GM23338 (cell line): ENCODE data around the gene ICAM4. TPM values are rescaled to one million over a fixed set of nuclear protein-coding genes. Genes with fewer than 3 reads are reported as not detected.

ENCODE experiments used
- ATAC-seq: fragments of 200-7000 bp; cut with Tn5 transposase; 3 replicates; pipeline ENCODE4 v1.9.1; 2020
- DNase-seq: peaks from one replicate; pipeline ENCODE4 v3.0.0-alpha.2; 2015; ENCODE audit warnings: low spot score
- H2AFZ ChIP-seq: fragments of 200-600 bp; sonication (generic); 2 replicates; pipeline ENCODE4 v1.8.0; 2016; ENCODE audit warnings: antibody characterized with exemption, mild to moderate bottlenecking, moderate library complexity
- H3F3A ChIP-seq: fragments of 200-600 bp; sonication (generic); replicated peaks from 2 replicates; pipeline ENCODE4 v1.8.0; 2017; ENCODE audit warnings: antibody characterized with exemption, mixed run types, low read depth
- H3K27ac ChIP-seq: fragments of 200-600 bp; sonication (generic); 2 replicates; pipeline ENCODE4 v1.6.1; 2016; ENCODE audit warnings: low read depth
- H3K27me3 ChIP-seq: fragments of 200-600 bp; sonication (generic); 2 replicates; pipeline ENCODE4 v1.8.0; 2016; ENCODE audit warnings: mild to moderate bottlenecking, mixed run types, moderate library complexity; ENCODE audit not compliant: insufficient read depth
- H3K36me3 ChIP-seq: fragments of 200-600 bp; sonication (generic); 2 replicates; pipeline ENCODE4 v1.8.0; 2016; ENCODE audit warnings: mild to moderate bottlenecking; ENCODE audit not compliant: insufficient read depth
- H3K4me1 ChIP-seq: fragments of 200-600 bp; sonication (generic); 2 replicates; pipeline ENCODE4 v1.8.0; 2016; ENCODE audit warnings: mild to moderate bottlenecking, moderate library complexity; ENCODE audit not compliant: insufficient read depth
- H3K4me2 ChIP-seq: fragments of 200-600 bp; sonication (generic); 2 replicates; pipeline ENCODE4 v1.7.1; 2017; ENCODE audit warnings: mixed run types
- H3K4me3 ChIP-seq: fragments of 200-600 bp; sonication (generic); 2 replicates; pipeline ENCODE4 v1.6.1; 2016; ENCODE audit warnings: mixed run types
- H3K79me2 ChIP-seq: fragments of 200-600 bp; sonication (generic); replicated peaks from 2 replicates; pipeline ENCODE4 v1.8.0; 2017; ENCODE audit warnings: mild to moderate bottlenecking; ENCODE audit not compliant: insufficient read depth
- H3K9me2 ChIP-seq: fragments of 200-600 bp; sonication (generic); 2 replicates; pipeline ENCODE4 v1.8.0; 2017; ENCODE audit not compliant: insufficient read depth
- H4K20me1 ChIP-seq: fragments of 200-600 bp; sonication (generic); replicated peaks from 2 replicates; pipeline ENCODE4 v1.8.0; 2017; ENCODE audit warnings: mild to moderate bottlenecking; ENCODE audit not compliant: insufficient read depth
- H3K27ac Mint-ChIP-seq: 2 replicates; pipeline ENCODE4 v1.8.0; 2020; ENCODE audit warnings: inconsistent platforms, mild to moderate bottlenecking, moderate library complexity, mixed read lengths
- H3K27me3 Mint-ChIP-seq: 3 replicates; pipeline ENCODE4 v1.8.0; 2022; ENCODE audit warnings: low read depth, mild to moderate bottlenecking, moderate library complexity, mixed read lengths, inconsistent platforms; ENCODE audit not compliant: insufficient read depth, poor library complexity
- H3K36me3 Mint-ChIP-seq: 3 replicates; pipeline ENCODE4 v1.8.0; 2021; ENCODE audit warnings: low read depth, mild to moderate bottlenecking, inconsistent platforms, moderate library complexity, mixed read lengths
- H3K4me1 Mint-ChIP-seq: 3 replicates; pipeline ENCODE4 v1.8.0; 2020; ENCODE audit warnings: mild to moderate bottlenecking, inconsistent platforms, mixed read lengths
- H3K4me3 Mint-ChIP-seq: 3 replicates; pipeline ENCODE4 v1.8.0; 2021; ENCODE audit warnings: moderate library complexity, mild to moderate bottlenecking, inconsistent platforms, mixed read lengths
- H3K9me3 Mint-ChIP-seq: 3 replicates; pipeline ENCODE4 v1.8.0; 2020; ENCODE audit warnings: moderate library complexity, mild to moderate bottlenecking, inconsistent platforms, mixed read lengths
- CREB1 ChIP-seq: fragments of 250-450 bp; sonication (Bioruptor Pico); IDR thresholded peaks from 2 replicates; pipeline ENCODE4 v1.5.0; 2020; ENCODE audit warnings: low read depth, mild to moderate bottlenecking, moderate library complexity
- EZH2 ChIP-seq: fragments of 200-600 bp; sonication (generic); IDR thresholded peaks from one replicate; pipeline ENCODE4 v1.8.0; 2017; ENCODE audit warnings: antibody characterized with exemption, mild to moderate bottlenecking, low read depth; ENCODE audit not compliant: unreplicated experiment
- EZH2phosphoT487 ChIP-seq: fragments of 200-600 bp; sonication (generic); IDR thresholded peaks from one replicate; pipeline ENCODE4 v1.8.1; 2018; ENCODE audit warnings: antibody characterized with exemption; ENCODE audit not compliant: unreplicated experiment
- JUNB ChIP-seq: IDR thresholded peaks from one replicate; pipeline ENCODE4 v1.6.1; 2016; ENCODE audit warnings: antibody characterized with exemption; ENCODE audit not compliant: unreplicated experiment
- NANOG ChIP-seq: IDR thresholded peaks from 2 replicates; pipeline ENCODE4 v1.6.1; 2016; ENCODE audit warnings: antibody characterized with exemption, borderline replicate concordance
- POLR2AphosphoS5 ChIP-seq: IDR thresholded peaks from 2 replicates; pipeline ENCODE4 v1.6.1; 2016; ENCODE audit warnings: antibody characterized with exemption, low read depth
- ZNF114 ChIP-seq: fragments of 250-450 bp; sonication (Bioruptor Pico); IDR thresholded peaks from 2 replicates; pipeline ENCODE4 v1.5.0; 2020; ENCODE audit warnings: mild to moderate bottlenecking, moderate library complexity
- ZNF331 ChIP-seq: fragments of 250-450 bp; sonication (Bioruptor Pico); IDR thresholded peaks from 2 replicates; pipeline ENCODE4 v1.5.0; 2020; ENCODE audit warnings: low read depth, mild to moderate bottlenecking, moderate library complexity
- polyA plus RNA-seq: library from polyadenylated mRNA; unstranded; fragments of >200 nt; fragmentation: Nextera tagmentation; extraction: Ambion mirVana; gene quantifications from 2 replicates; pipeline ENCODE4 v1.2.1, GENCODE V29; 2016
- total RNA-seq: library from RNA; depleted of rRNA; stranded (reverse); fragments of >200 nt; shearing (Covaris generic); gene quantifications from 2 replicates; pipeline ENCODE4 v1.2.3, GENCODE V29; 2014
- TF ChIP-seq, protein P1 (sequence below), 2 experiments: fragments of 200-600 bp in 1 of 2; sonication (generic) in 1 of 2; conservative IDR thresholded peaks; 2 replicates each; pipeline versions ENCODE4 v1.5.1 to v1.6.1; 2016 to 2017; ENCODE audit warnings: antibody characterized with exemption in 2 of 2, low read depth in 2 of 2, mild to moderate bottlenecking in 2 of 2, moderate library complexity in 1 of 2

Gene ICAM4
- total and polyA plus RNA-seq, 2 experiments from 2014 or later: 0.81 to 1.0 TPM

DNA sequence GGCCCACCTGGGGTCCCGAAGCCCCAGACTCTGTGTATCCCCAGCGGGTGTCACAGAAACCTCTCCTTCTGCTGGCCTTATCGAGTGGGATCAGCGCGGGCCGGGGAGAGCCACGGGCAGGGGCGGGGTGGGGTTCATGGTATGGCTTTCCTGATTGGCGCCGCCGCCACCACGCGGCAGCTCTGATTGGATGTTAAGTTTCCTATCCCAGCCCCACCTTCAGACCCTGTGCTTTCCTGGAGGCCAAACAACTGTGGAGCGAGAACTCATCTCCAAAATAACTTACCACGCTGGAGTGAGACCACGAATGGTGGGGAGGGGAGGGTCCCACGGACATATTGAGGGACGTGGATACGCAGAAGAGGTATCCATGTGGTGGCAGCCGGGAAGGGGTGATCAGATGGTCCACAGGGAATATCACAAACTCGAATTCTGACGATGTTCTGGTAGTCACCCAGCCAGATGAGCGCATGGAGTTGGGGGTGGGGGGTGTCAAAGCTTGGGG is 2.0 kb downstream of the ICAM4 start:
- H4K20me1 ChIP-seq: no peaks in the 10 kb centered on the region; the same call in 1 of the 2 replicates
- peak overlapping the region; percentile 96 for H2AFZ ChIP-seq
- no peak overlapping the region for H3K27ac ChIP-seq
- Mint-ChIP-seq H3K9me3 (peaks cover 3% of the 10 kb centered on the region; the same call in 1 of the 3 replicates), H3K4me3 (peak overlapping the region; percentile 77), H3K27ac (peak overlapping the region; percentile 80; the same call in 1 of the 2 replicates), H3K27me3 (peaks cover 75% of the 10 kb centered on the region), H3K4me1 (peaks cover 31% of the 10 kb centered on the region), H3K36me3 (peaks cover 8% of the 10 kb centered on the region; the same call in 2 of the 3 replicates)
- H3K36me3 ChIP-seq: no peaks in the 10 kb centered on the region
- H3K79me2 ChIP-seq: no peaks in the 10 kb centered on the region
- TF ChIP-seq POLR2AphosphoS5 (peak; percentile 23; the same call in 1 of the 2 replicates), NANOG (no peak), JUNB (no peak)
- TF ChIP-seq, protein P1, sequence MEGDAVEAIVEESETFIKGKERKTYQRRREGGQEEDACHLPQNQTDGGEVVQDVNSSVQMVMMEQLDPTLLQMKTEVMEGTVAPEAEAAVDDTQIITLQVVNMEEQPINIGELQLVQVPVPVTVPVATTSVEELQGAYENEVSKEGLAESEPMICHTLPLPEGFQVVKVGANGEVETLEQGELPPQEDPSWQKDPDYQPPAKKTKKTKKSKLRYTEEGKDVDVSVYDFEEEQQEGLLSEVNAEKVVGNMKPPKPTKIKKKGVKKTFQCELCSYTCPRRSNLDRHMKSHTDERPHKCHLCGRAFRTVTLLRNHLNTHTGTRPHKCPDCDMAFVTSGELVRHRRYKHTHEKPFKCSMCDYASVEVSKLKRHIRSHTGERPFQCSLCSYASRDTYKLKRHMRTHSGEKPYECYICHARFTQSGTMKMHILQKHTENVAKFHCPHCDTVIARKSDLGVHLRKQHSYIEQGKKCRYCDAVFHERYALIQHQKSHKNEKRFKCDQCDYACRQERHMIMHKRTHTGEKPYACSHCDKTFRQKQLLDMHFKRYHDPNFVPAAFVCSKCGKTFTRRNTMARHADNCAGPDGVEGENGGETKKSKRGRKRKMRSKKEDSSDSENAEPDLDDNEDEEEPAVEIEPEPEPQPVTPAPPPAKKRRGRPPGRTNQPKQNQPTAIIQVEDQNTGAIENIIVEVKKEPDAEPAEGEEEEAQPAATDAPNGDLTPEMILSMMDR (conservative IDR thresholded peaks at IDR 0.05; ENCODE audit: low read depth in 2 of 2): no peak
- H3K27me3 ChIP-seq: peaks cover 78% of the 10 kb centered on the region
- H3K9me2 ChIP-seq: no peaks in the 10 kb centered on the region
- H3K4me2 ChIP-seq: peak overlapping the region; percentile 94
- ATAC-seq (peak; percentile 26), DNase-seq (peak; percentile 83)
- peak overlapping the region; percentile 71 for H3K4me3 ChIP-seq
- peaks cover 24% of the 10 kb centered on the region for H3K4me1 ChIP-seq
- peaks cover 19% of the 10 kb centered on the region; the same call in 1 of the 2 replicates for H3F3A ChIP-seq

DNA sequence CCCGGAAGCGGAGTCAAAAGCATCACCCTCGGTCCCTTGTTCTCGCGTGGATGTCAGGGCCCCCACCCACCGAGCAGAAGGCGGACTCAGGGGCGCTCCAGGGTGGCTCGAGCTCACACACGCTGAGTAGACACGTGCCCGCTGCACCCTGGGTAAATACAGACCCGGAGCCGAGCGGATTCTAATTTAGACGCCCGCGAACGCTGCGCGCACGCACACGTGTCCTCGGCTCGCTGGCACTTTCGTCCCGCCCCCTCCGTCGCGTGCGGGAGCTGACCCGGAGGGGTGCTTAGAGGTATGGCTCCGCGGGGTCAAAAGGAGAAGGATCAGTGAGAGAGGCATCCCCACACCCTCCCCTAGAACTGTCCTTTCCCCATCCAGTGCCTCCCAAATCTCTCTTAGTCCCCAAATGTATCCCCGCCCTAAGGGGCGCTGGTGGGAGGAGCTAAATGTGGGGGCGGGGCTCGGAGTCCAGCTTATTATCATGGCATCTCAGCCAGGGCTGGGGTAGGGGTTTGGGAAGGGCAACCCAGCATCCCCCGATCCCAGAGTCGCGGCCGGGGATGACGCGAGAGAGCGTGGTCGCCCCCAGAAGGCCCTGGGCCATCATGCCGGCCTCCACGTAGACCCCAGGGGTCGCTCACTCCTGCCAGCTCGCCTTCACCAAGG is 2.5 kb downstream of the ICAM4 start:
- H3K27ac ChIP-seq: no peak overlapping the region
- H3K4me1 ChIP-seq: peaks cover 24% of the 10 kb centered on the region
- TF ChIP-seq CREB1: peak; percentile 73
- no peak for TF ChIP-seq EZH2phosphoT487
- peak overlapping the region; percentile 94 for H3K4me2 ChIP-seq
- no peaks in the 10 kb centered on the region for H3K79me2 ChIP-seq
- Mint-ChIP-seq H3K4me3 (peak overlapping the region; percentile 77), H3K9me3 (peaks cover 3% of the 10 kb centered on the region; the same call in 1 of the 3 replicates), H3K27ac (peak overlapping the region; percentile 80; the same call in 1 of the 2 replicates), H3K4me1 (peaks cover 31% of the 10 kb centered on the region), H3K27me3 (peaks cover 81% of the 10 kb centered on the region), H3K36me3 (peaks cover 8% of the 10 kb centered on the region; the same call in 2 of the 3 replicates)
- H3F3A ChIP-seq: peaks cover 19% of the 10 kb centered on the region; the same call in 1 of the 2 replicates
- ATAC-seq: peak; percentile 8
- H2AFZ ChIP-seq: peak overlapping the region; percentile 98
- H4K20me1 ChIP-seq: no peaks in the 10 kb centered on the region; the same call in 1 of the 2 replicates
- H3K36me3 ChIP-seq: no peaks in the 10 kb centered on the region
- peak; percentile 93 for DNase-seq
- peak overlapping the region; percentile 71 for H3K4me3 ChIP-seq
- no peaks in the 10 kb centered on the region for H3K9me2 ChIP-seq
- H3K27me3 ChIP-seq: peaks cover 84% of the 10 kb centered on the region

GRCh38 chr19:10289836-10290356 is 3.1 kb downstream of the ICAM4 start, which contains the start of gene ICAM5:
TSS of gene ICAM5 (plus strand) at chr19:10289952. CDS start at chr19:10290044, 92 bp downstream.
- Histone ChIP-seq H3K27ac (no peak within 1 kb of the TSS), H3K9me2 (no peaks in the 10 kb centered on the region), H3K36me3 (no peaks in the 10 kb centered on the region), H3K4me2 (peak within 1 kb of the TSS; percentile 94), H3K79me2 (no peaks in the 10 kb centered on the region), H4K20me1 (no peaks in the 10 kb centered on the region; the same call in 1 of the 2 replicates), H3K27me3 (peaks cover 90% of the 10 kb centered on the region), H3K4me3 (peak within 1 kb of the TSS; percentile 71), H3F3A (peaks cover 19% of the 10 kb centered on the region; the same call in 1 of the 2 replicates), H3K4me1 (peaks cover 24% of the 10 kb centered on the region), H2AFZ (peak within 1 kb of the TSS; percentile 98)
- ATAC-seq (peak; percentile 1; the same call in 2 of the 3 replicates), DNase-seq (peak; percentile 47)
- Mint-ChIP-seq H3K36me3 (peaks cover 4% of the 10 kb centered on the region; the same call in 1 of the 3 replicates), H3K4me1 (peaks cover 33% of the 10 kb centered on the region), H3K9me3 (peaks cover 3% of the 10 kb centered on the region; the same call in 1 of the 3 replicates), H3K4me3 (peak within 1 kb of the TSS; percentile 77), H3K27me3 (peaks cover 87% of the 10 kb centered on the region), H3K27ac (peak within 1 kb of the TSS; percentile 80; the same call in 1 of the 2 replicates)
- no peak for TF ChIP-seq CREB1
- TF ChIP-seq ZNF331: no peak
- TF ChIP-seq EZH2: peak; percentile 58
- TF ChIP-seq ZNF114 (CRISPR knock-in tag): no peak
- TF ChIP-seq NANOG: no peak
